Esophagus muscularis mucosa (tissue), 4 donors: ENCODE data around the gene PRPF6. TPM values are rescaled to one million over a fixed set of nuclear protein-coding genes. Genes with fewer than 3 reads are reported as not detected.
"Not testable (repeated sequence)": the region's sequence is repeated elsewhere in the genome, so short reads cannot be mapped to it uniquely, and the experiment has no call there.

Experiments
- DNase-seq: peaks from one replicate; pipeline ENCODE4 v3.0.0-alpha.2; 2017; ENCODE audit errors: extremely low spot score
- H3K27ac ChIP-seq, 4 donors: fragments of 200-600 bp; sonication (generic); replicated peaks in 1 of 4; 1 replicate in 3 of 4; 2 replicates in 1 of 4; pipeline ENCODE4 v1.5.1; 2016 to 2019; ENCODE audit warnings: mild to moderate bottlenecking in 1 of 4
- H3K27me3 ChIP-seq, 4 donors: fragments of 200-600 bp; sonication (generic); one replicate each; pipeline versions ENCODE4 v1.5.1 to v1.6.0; 2016 to 2019
- H3K36me3 ChIP-seq, 4 donors: fragments of 200-600 bp; sonication (generic); one replicate each; pipeline ENCODE4 v1.5.1; 2016 to 2019
- H3K4me1 ChIP-seq, 4 donors: fragments of 200-600 bp; sonication (generic); one replicate each; pipeline ENCODE4 v1.5.1; 2016 to 2019
- H3K4me3 ChIP-seq, 4 donors: fragments of 200-600 bp; sonication (generic); 1 replicate in 2 of 4; 2 replicates in 2 of 4; pipeline ENCODE4 v1.5.1; 2016 to 2019; ENCODE audit warnings: mild to moderate bottlenecking in 4 of 4, moderate library complexity in 1 of 4
- H3K9me3 ChIP-seq, 4 donors: fragments of 200-600 bp; sonication (generic); 1 replicate in 3 of 4; 2 replicates in 1 of 4; pipeline ENCODE4 v1.5.1; 2016 to 2019
- CTCF ChIP-seq, 3 experiments: fragments of 200-600 bp in 2 of 3; fragments of 450-650 bp in 1 of 3; sonication (generic) in 2 of 3; IDR thresholded peaks; one replicate each; pipeline ENCODE4 v1.5.1; 2017 to 2019; ENCODE audit warnings: antibody characterized with exemption in 3 of 3, mild to moderate bottlenecking in 2 of 3, moderate library complexity in 1 of 3
- EP300 ChIP-seq: sonication (generic); formaldehyde crosslinking; IDR thresholded peaks from one replicate; pipeline ENCODE4 v1.6.1; 2017; ENCODE audit warnings: antibody characterized with exemption
- POLR2A ChIP-seq: fragments of 450-650 bp; IDR thresholded peaks from one replicate; pipeline ENCODE4 v1.6.1; 2017; ENCODE audit warnings: antibody characterized with exemption, moderate library complexity, mild to moderate bottlenecking, low read depth
- POLR2AphosphoS5 ChIP-seq, 2 donors: sonication (generic); formaldehyde crosslinking; IDR thresholded peaks; one replicate each; pipeline ENCODE4 v1.6.1; 2017; ENCODE audit warnings: antibody characterized with exemption in 2 of 2
- WGBS: methylation state at CpG from one replicate; pipeline ENCODE4 v1.1.5; 2018; 5-methylcytosine and 5-hydroxymethylcytosine counted together
- intact Hi-C: fragments of 100-400 bp; cut with DNase I; formaldehyde crosslinking; loops from one replicate; pipeline ENCODE4 v1.15.1; 2023
- total RNA-seq, 4 donors: library from RNA; depleted of rRNA; stranded (reverse); fragments of >200 nt; gene quantifications; one replicate each; pipeline versions ENCODE4 v1.1.0 to v1.2.1, GENCODE V29; 2016

Gene PRPF6
- total RNA-seq, 4 donors from 2014 or later = 46.1 to 64.9 (median 58.7) TPM

DNA sequence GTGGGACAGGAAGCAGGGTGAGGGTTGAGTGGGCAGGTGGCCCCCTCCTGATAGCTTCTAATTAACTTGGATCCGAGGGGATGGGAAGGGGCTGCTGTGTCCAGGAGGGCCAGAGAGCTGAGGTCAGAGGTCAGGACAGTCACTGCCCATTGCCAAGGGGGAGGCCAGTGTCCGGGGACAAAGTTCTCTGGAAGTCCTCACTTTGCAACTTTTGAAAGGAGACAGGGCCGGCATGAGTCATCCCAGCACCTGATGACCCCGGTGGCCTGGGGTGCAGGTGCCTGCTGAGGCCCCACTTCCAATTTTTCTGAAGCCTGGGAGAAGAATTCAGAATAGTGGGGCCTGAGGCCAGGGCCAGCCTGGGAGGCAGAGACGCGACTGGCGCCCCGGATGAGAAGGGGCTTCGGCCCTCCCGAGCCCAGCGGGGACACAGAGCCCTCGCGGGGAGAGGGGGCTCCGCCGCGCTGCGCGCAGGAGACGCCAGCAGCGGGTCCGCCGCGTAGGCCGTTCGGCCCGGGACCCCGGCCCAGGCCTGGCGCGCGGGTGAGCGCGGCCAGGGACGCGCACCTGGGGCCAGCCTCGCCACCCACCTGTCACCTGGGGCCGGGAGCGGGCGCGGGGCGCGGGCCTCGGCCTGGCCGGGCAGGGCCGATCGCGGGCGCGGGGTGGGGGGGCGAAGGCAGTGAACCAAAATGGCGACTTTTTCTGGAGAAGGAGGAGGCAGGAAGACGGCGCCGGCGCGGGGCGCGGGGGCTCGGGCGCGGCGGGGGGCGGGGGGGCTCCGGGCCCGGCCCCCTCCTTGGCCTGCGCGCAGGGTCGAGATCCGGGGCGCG lies 11.8 kb upstream of the PRPF6 start:
- intact Hi-C loops = no loop called here
- no peak for DNase-seq
- Histone ChIP-seq H3K9me3 (no peaks in the 10 kb centered on the region), H3K4me3 (peak overlapping the region; percentile 62 to 86 (median 71)), H3K36me3 (peaks cover 0 to 29% (median 25%) of the 10 kb centered on the region in 4 donors), H3K4me1 (peaks cover 28 to 51% (median 29%) of the 10 kb centered on the region in 4 donors), H3K27me3 (no peaks in the 10 kb centered on the region), H3K27ac (peak overlapping the region; percentile 70 to 78 (median 76))
- TF ChIP-seq POLR2A (no peak), EP300 (no peak), CTCF (IDR thresholded peaks at IDR 0.05) (no peak), POLR2AphosphoS5 (IDR thresholded peaks at IDR 0.05) (no peak)
- 9% methylated on average over 1 of the region's 70 CpGs for WGBS

- DNase-seq = no peak
- 51% methylated on average over 3 of the region's 73 CpGs for WGBS
- peak in 1 of 2 donors; percentile 28 for TF ChIP-seq POLR2AphosphoS5 (IDR thresholded peaks at IDR 0.05)
- no peak for TF ChIP-seq CTCF (IDR thresholded peaks at IDR 0.05)
- peak within 1 kb of the TSS; percentile 70 to 78 (median 76) for H3K27ac ChIP-seq
- H3K4me1 ChIP-seq = peaks cover 29 to 61% (median 36%) of the 10 kb centered on the region in 4 donors
- intact Hi-C loops = loop anchor here (5.0 kb wide), 2 partner anchors 58 to 183 kb away; no protein-coding TSS in a partner anchor
- H3K36me3 ChIP-seq = peaks cover 0 to 23% (median 20%) of the 10 kb centered on the region in 4 donors
- H3K4me3 ChIP-seq = peak within 1 kb of the TSS; percentile 62 to 86 (median 71)
- H3K27me3 ChIP-seq = no peaks in the 10 kb centered on the region
- no peaks in the 10 kb centered on the region for H3K9me3 ChIP-seq
Observed at GRCh38 chr20:63969838-63970713, 10.9 kb upstream of the PRPF6 start, which contains the start of gene ZNF512B. Gene ZNF512B, minus strand, starts transcription at chr20:63969930. Its CDS starts 1,980 bp downstream, at chr20:63967950.

DNA sequence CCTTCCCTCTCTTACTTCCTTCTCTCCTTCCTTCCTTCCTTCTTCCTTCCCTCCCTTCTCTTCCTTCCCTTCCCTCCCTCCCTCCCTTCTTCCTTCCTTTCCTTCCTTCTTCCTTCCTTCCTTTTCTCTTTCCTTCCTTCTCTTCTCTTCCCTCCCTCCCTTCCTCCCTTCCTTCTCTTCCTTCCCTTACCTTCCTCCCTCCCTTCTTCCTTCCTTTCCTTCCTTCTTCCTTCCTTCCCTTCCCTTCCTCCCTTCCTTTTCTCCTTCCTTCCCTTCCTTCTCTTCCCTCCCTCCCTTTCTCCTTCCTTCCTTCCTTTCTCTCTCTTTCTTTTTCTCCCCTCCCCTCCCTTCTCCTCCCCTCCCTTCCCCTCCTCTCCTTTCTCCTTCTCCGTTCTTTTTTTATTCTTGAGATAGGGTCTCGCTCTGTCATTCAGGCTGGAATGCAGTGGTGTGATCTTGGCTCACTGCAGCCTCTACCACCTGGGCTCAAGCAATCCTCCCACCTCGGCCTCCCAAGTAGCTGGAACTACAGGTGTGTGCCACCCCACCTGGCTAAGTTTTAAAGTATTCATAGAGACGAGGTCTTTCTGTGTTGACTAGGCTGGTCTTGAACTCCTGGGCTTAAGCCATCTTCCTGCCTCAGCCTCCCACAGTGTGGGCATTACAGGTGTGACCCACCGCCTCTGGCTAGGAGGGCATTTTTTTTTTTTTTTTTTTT lies 10.1 kb upstream of the PRPF6 start:
- Histone ChIP-seq H3K4me3 (no peak overlapping the region), H3K36me3 (peaks cover 0 to 23% (median 20%) of the 10 kb centered on the region in 4 donors), H3K9me3 (no peaks in the 10 kb centered on the region), H3K27ac (no peak overlapping the region), H3K4me1 (peaks cover 29 to 62% (median 36%) of the 10 kb centered on the region in 4 donors), H3K27me3 (no peaks in the 10 kb centered on the region)
- TF ChIP-seq CTCF (IDR thresholded peaks at IDR 0.05) (no peak), POLR2AphosphoS5 (IDR thresholded peaks at IDR 0.05) (no peak), EP300 (no peak), POLR2A (no peak)
- intact Hi-C loops = loop anchor here (5.0 kb wide), 2 partner anchors 59 to 184 kb away; no protein-coding TSS in a partner anchor
- no peak for DNase-seq
- 98% methylated on average over 5 of the region's 5 CpGs for WGBS

GRCh38 chr20:63971960-63972311 lies 9.0 kb upstream of the PRPF6 start:
- H3K4me3 ChIP-seq, H3K9me3 ChIP-seq, H3K27me3 ChIP-seq, DNase-seq: not testable (repeated sequence)
- WGBS = 84% methylated on average over 10 of the region's 10 CpGs
- intact Hi-C loops = loop anchor here (5.0 kb wide), 2 partner anchors 60 to 185 kb away; no protein-coding TSS in a partner anchor
- Histone ChIP-seq H3K4me1 (peaks cover 29 to 62% (median 36%) of the 10 kb centered on the region in 4 donors), H3K36me3 (peaks cover 0 to 13% (median 10%) of the 10 kb centered on the region in 4 donors), H3K27ac (peak overlapping the region in 1 of 4 donors; percentile 33)
